Measurements from ENCODE around the gene PHC2.
"Not testable (repeated sequence)": the region's sequence is repeated elsewhere in the genome, so short reads cannot be mapped to it uniquely, and the experiment has no call there.

PHC2 gene

GRCh38 chr1:33306653-33307493 lies 124.0 kb downstream of the PHC2 start:
- peak; percentile 70 for DNase-seq

- DNase-seq, result no peak
These were observed 124.9 kb downstream of the PHC2 start for GRCh38 chr1:33305816-33306652.

GRCh38 chr1:33305016-33305415 lies 125.9 kb downstream of the PHC2 start:
- no peak for DNase-seq

GRCh38 chr1:33302325-33302724 lies 128.6 kb downstream of the PHC2 start:
- DNase-seq, result no peak

DNA sequence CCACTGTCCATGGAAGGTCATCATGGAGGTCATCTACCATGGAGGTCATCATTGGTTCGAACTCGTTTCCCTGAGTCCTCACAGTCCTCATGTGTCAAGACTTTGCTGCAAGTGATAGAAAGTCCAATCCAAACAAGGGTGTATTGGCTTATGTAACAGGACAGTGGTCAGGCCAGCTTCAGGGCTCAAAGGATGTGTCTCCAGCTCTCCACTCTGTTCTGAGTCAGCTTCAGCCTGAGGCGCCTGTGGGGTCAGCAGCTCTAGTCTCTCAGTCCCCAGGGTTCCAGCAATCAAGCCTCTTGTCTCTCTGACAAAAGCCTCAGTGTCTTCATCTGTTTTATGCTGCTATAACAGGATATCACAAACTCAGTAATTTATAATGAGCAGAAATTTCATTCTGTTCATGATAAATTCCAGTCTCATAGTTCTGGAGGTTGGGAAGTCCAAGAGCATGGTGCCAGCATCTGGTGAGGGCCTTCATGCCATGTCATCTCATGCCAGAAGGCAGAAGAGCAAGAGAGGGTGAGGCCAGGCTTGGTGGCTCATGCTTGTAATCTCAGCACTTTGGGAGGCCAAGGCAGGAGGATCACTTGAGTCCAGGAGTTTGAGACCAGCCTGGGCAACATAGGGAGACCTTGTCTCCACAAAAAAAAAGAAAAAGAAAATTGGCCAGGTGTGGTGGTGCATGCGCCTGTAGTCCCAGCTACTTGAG lies 129.5 kb downstream of the PHC2 start:
- no peak for DNase-seq

- no peak for DNase-seq
These were observed 130.2 kb downstream of the PHC2 start for GRCh38 chr1:33300673-33301072.

DNA sequence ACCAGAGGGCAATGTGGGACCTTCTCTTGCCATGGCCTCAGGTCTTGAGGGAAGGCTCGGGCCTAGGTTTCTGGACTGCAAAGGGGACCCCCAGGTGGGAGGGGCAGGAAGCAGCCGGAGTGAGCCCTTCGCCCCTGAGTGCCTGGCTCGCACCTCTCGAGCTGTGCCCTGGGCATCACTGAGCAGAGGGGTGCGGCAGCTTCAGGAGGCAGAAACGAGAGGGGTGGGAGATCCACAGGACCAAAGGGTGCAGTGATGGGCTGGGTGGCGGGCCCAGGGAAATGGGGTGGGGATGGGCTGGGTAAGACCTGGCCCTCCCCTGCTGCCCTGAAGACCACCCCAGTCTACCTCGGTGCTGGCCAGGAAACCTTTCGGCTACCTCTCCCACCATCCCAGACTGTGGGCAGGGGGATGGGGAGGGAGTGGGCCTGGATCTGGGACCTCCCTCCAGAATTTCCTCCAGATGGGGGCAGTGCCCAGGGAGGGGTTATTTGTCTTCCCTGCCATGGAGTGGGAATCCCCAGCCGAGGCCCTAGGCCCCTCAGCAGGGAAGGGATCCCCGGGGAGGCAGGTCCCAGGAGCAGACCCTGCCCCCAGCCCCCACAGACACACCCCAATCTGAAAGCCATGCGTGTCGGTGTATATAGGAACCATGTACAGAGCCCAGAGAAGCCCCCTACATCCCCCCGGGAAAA lies 131.3 kb downstream of the PHC2 start:
- no peak for DNase-seq

- DNase-seq, result peak; percentile 74
These were observed 132.1 kb downstream of the PHC2 start for GRCh38 chr1:33298623-33299277.

GRCh38 chr1:33297911-33298622 lies 132.8 kb downstream of the PHC2 start:
- DNase-seq, result no peak

DNA sequence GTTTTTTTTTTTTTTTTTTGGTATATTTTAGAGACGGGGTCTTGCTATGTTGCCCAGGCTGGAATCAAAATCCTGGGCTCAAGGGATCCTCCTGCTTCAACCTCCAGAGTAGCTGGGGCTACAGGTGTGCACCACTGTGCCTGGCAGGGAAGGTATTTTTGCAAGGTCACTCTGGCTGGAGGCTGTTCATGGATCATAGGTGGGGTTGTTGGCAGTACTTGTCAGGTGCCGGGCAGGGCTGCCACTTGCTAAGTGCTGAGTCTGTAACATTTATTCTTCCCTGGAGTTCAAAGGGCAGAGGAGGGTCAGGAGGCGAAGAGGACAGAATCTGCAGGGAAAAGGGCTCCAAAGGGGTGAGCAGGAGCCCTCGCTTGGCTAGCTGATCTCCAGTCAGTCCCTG lies 134.1 kb downstream of the PHC2 start:
- DNase-seq, result no peak

GRCh38 chr1:33296082-33296458 lies 134.8 kb downstream of the PHC2 start:
- DNase-seq, result no peak

DNA sequence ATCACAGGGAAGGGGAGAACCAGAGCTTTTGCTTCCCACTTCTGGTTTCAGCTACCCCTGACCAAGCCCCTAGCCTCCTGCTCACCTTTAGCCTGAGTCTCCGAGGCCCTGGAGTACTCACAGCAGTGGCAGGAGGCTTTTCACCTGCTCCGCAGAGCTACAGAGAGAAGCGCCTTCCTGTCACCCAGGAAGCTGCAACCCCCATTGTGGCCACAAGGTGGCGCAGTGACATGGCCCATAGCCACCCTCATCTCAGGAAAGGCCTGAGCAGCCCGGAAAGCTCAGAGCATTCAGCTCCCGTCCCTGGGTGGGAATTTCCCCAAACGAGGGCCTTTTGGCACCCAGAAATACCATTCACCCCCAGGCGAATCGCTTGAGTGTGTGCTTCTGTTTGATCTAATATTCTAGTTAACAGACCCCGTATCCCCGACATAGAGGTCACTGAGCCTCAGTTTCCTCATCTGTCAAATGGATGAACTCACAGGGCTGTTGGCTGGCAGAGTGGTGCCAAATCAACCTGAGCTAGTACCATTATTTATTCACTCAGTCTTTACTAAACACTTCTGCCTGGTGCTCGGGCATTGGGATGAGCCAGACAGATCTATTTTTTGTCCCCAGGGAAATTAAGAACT lies 135.3 kb downstream of the PHC2 start:
- DNase-seq, result peak; percentile 91

- DNase-seq, result no peak
These were observed 135.9 kb downstream of the PHC2 start for GRCh38 chr1:33295023-33295422.

GRCh38 chr1:33294071-33295010 lies 136.6 kb downstream of the PHC2 start:
- no peak for DNase-seq

GRCh38 chr1:33292726-33293340 lies 138.1 kb downstream of the PHC2 start:
- DNase-seq, result no peak

DNA sequence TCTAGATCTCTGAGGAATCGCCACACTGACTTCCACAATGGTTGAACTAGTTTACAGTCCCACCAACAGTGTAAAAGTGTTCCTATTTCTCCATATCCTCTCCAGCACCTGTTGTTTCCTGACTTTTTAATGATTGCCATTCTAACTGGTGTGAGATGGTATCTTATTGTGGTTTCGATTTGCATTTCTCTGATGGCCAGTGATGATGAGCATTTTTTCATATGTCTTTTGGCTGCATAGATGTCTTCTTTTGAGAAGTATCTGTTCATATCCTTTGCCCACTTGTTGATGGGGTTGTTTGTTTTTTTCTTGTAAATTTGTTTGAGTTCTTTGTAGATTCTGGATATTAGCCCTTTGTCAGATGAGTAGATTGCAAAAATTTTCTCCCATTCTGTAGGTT lies 140.3 kb downstream of the PHC2 start:
- not testable (repeated sequence) for DNase-seq

- no peak for DNase-seq
These were observed 141.1 kb downstream of the PHC2 start for GRCh38 chr1:33289858-33290154.

DNA sequence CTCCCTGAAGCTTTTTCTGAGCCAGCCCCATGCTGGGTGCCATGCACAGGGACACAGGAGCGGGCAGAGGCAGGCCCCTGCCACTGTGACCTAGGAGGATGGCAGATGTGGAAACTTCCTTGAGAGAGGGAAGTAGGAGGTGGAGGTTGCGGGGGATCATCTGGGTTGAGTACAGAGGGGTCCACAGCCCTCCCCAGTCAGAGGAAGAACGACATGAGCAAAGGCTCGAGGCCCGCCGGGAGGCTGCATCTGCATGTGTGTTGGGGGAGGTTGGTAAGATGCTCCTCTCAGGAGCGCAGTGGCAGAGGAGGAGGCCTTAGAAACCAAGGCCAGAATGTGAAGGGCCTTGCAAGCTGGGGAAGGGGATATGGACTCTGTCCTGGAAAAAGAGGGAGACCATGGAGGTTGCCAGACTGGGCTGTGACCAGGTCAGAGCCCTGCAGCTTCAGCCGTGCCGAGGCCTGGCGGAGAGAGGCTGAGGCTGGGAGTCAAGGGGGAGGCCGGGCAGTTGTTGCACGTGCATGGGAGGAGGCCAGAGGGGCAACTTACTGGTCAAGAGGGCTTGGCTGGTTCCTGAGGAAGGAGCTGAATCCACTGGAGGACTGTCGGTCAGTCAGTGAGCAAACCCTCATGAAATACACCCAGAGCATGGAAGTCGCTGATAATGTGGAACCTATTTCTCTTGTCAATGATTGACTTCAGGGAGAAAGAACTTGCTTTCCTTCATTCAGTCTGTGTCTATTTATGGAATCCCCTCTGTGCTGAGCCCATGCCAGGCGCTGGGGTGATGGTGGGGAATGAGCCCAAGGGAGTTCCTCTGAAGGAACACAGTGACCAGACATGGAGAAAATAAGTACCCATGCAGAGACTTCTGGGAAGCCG lies 141.7 kb downstream of the PHC2 start:
- DNase-seq, result no peak

- no peak for DNase-seq
These were observed 143.6 kb downstream of the PHC2 start for GRCh38 chr1:33287317-33287716.

Data from right forelimb (tissue), 1 donor.